HepG2 (cell line): ENCODE data around the gene KIF25. TPM values are rescaled to one million over a fixed set of nuclear protein-coding genes. Genes with fewer than 3 reads are reported as not detected.

Experiments
- AGO2 ChIP-seq: fragments of 200-400 bp; formaldehyde crosslinking; optimal IDR thresholded peaks from 2 replicates; pipeline ENCODE3; 2017; ENCODE audit warnings: mild to moderate bottlenecking, low read depth, low read length, moderate library complexity
- AHR ChIP-seq: IDR thresholded peaks from 2 replicates; pipeline ENCODE4 v1.6.1; 2018; ENCODE audit warnings: missing genetic modification reagents, missing compliant biosample characterization
- IRX3 ChIP-seq: sonication (generic); formaldehyde crosslinking; IDR thresholded peaks from 2 replicates; pipeline ENCODE4 v1.8.1; 2023; ENCODE audit warnings: mild to moderate bottlenecking, low read depth, missing genetic modification reagents, borderline replicate concordance
- NCOA2 ChIP-seq: sonication (generic); formaldehyde crosslinking; IDR thresholded peaks from 2 replicates; pipeline ENCODE4 v1.8.0; 2022; ENCODE audit warnings: inconsistent platforms
- NONO ChIP-seq, 2 experiments: fragments of 450-650 bp in 1 of 2; sonication (generic) in 1 of 2; formaldehyde crosslinking in 1 of 2; IDR thresholded peaks in 1 of 2; conservative IDR thresholded peaks in 1 of 2; 2 replicates each; pipeline versions ENCODE4 v1.6.1 to v1.8.0; 2017 to 2022; ENCODE audit warnings: mild to moderate bottlenecking in 1 of 2, missing genetic modification reagents in 1 of 2, moderate library complexity in 1 of 2
- NR2F6 ChIP-seq, 2 experiments: IDR thresholded peaks; 2 replicates each; pipeline ENCODE4 v1.6.1; 2016; ENCODE audit warnings: antibody characterized with exemption in 1 of 2, mild to moderate bottlenecking in 1 of 2
- PAX8 ChIP-seq: sonication (generic); formaldehyde crosslinking; IDR thresholded peaks from 2 replicates; pipeline ENCODE4 v1.8.0; 2022; ENCODE audit warnings: mild to moderate bottlenecking, missing genetic modification reagents, borderline replicate concordance
- PCBP2 ChIP-seq: fragments of 200-400 bp; formaldehyde crosslinking; optimal IDR thresholded peaks from 2 replicates; pipeline ENCODE3; 2018; ENCODE audit warnings: low read length, low read depth; ENCODE audit not compliant: poor library complexity, severe bottlenecking
- SETDB1 ChIP-seq: sonication (generic); formaldehyde crosslinking; IDR thresholded peaks from 2 replicates; pipeline ENCODE4 v1.5.1; 2020; ENCODE audit warnings: missing genetic modification reagents, mild to moderate bottlenecking, borderline replicate concordance
- SMAD3 ChIP-seq: sonication (generic); formaldehyde crosslinking; IDR thresholded peaks from 2 replicates; pipeline ENCODE4 v1.4.0; 2020; ENCODE audit warnings: missing genetic modification reagents
- STAG1 ChIP-seq: sonication (generic); formaldehyde crosslinking; IDR thresholded peaks from 2 replicates; pipeline ENCODE4 v1.4.0; 2020; ENCODE audit warnings: missing genetic modification reagents
- THAP11 ChIP-seq: IDR thresholded peaks from 2 replicates; pipeline ENCODE4 v1.6.1; 2016; ENCODE audit warnings: missing biosample characterization, missing genetic modification reagents
- ZHX2 ChIP-seq, 2 experiments: sonication (generic) in 1 of 2; formaldehyde crosslinking in 1 of 2; IDR thresholded peaks; 2 replicates each; pipeline versions ENCODE4 v1.6.1 to v1.9.0; 2014 to 2022; ENCODE audit warnings: antibody characterized with exemption in 1 of 2, borderline replicate concordance in 1 of 2, inconsistent platforms in 1 of 2, low read depth in 1 of 2, missing genetic modification reagents in 1 of 2
- ZNF576 ChIP-seq: sonication (generic); formaldehyde crosslinking; IDR thresholded peaks from 2 replicates; pipeline ENCODE4 v1.4.0; 2020; ENCODE audit warnings: mild to moderate bottlenecking, missing genetic modification reagents
- ZNF850 ChIP-seq: sonication (generic); formaldehyde crosslinking; conservative IDR thresholded peaks from 2 replicates; pipeline ENCODE4 v1.9.0; 2021; ENCODE audit warnings: mild to moderate bottlenecking, missing genetic modification reagents
- ZXDC ChIP-seq: sonication (generic); formaldehyde crosslinking; IDR thresholded peaks from 2 replicates; pipeline ENCODE4 v1.5.0; 2020; ENCODE audit warnings: mild to moderate bottlenecking, missing genetic modification reagents
- polyA plus RNA-seq, 8 experiments: library from polyadenylated mRNA; depleted of rRNA in 3 of 8; stranded (reverse) in 7 of 8; unstranded in 1 of 8; fragments of >200 nt; fragmentation: Illumina TruSeq in 4 of 8; extraction: Trizol in 4 of 8; gene quantifications; 2 replicates each; pipeline versions ENCODE4 v1.2.1 to v1.2.3, GENCODE V29; 2011 to 2016; ENCODE audit warnings: low read depth in 4 of 8, missing spikeins in 1 of 8, mixed read lengths in 1 of 8; ENCODE audit not compliant: insufficient read depth in 1 of 8
- total RNA-seq, 5 experiments: library from RNA; depleted of rRNA; stranded (reverse); fragments of >200 nt; fragmentation: Illumina TruSeq; extraction: Trizol; gene quantifications; 2 replicates each; pipeline ENCODE4 v1.2.3, GENCODE V29; 2016; ENCODE audit warnings: low read depth in 1 of 5
- TF ChIP-seq, protein P1 (sequence below): sonication (generic); formaldehyde crosslinking; conservative IDR thresholded peaks from 2 replicates; pipeline ENCODE4 v1.8.1; 2023; ENCODE audit warnings: missing genetic modification reagents

Gene KIF25
- total and polyA plus RNA-seq, 2 of the 13 experiments (the other 11 are each of a cell fraction or from before 2014, with no cell fraction given), result not detected

DNA sequence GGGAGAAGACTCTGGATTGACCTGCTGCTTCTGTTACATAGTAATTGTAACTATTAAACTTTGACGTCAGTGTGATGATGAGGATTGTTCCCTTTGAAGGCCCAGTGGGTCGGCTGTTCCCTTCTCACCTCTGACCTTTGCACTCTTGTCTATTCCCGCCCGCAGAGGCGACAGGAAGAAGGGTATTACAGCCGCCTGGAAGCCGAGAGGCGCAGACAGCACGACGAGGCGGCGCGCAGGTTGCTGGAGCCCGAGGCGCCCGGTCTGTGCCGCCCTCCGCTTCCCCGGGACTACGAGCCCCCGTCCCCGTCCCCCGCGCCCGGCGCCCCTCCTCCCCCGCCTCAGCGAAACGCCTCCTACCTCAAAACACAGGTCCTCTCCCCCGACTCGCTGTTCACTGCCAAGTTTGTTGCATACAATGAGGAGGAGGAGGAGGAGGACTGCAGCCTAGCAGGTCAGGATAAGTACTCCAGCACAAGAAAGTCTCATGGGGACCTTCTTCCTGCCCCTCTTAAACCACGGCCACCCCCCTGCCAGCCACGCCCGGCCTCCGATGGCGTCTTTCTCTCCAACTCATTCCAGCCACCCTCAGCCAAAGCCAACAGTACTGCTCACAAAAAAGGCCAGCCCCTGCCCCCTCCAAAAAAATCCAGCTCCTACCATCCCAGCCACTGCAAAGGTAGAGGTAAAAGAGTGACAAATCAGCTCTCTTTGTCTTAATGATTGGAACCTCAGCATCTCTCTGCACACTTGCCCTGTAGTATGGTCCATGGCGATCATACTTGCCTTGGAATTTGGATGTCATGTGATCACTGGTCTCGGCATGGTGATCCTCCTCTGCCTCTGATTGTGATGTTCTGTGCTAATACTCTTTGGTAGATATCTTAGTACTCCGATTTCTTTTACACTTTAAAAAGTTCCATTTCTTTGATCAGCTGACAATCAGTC lies 31.6 kb upstream of the KIF25 start (continued):
- TF ChIP-seq ZHX2 (IDR thresholded peaks at IDR 0.05; ENCODE audit: low read depth) (0 out of 2 replicates have a peak, but pooled peaks have one; percentile 13), ZHX2 (CRISPR knock-in tag; IDR thresholded peaks at IDR 0.05; ENCODE audit: borderline replicate concordance) (no peak), STAG1 (CRISPR knock-in tag) (no peak), PCBP2 (no peak), NCOA2 (CRISPR knock-in tag) (no peak), PAX8 (CRISPR knock-in tag) (no peak), AGO2 (peak; percentile 34), AHR (no peak), NR2F6 (IDR thresholded peaks at IDR 0.05) (no peak), NR2F6 (CRISPR knock-in tag; IDR thresholded peaks at IDR 0.05) (no peak), SMAD3 (CRISPR knock-in tag) (no peak), THAP11 (CRISPR knock-in tag) (peak; percentile 31; the same call in 1 of the 2 replicates), SETDB1 (CRISPR knock-in tag) (no peak), ZXDC (CRISPR knock-in tag) (no peak), NONO (IDR thresholded peaks at IDR 0.05) (no peak), NONO (CRISPR knock-in tag; conservative IDR thresholded peaks at IDR 0.05) (peak; percentile 37; the same call in 1 of the 2 replicates), ZNF576 (no peak), ZNF850 (CRISPR knock-in tag) (no peak), IRX3 (CRISPR knock-in tag) (no peak)
- TF ChIP-seq, protein P1, sequence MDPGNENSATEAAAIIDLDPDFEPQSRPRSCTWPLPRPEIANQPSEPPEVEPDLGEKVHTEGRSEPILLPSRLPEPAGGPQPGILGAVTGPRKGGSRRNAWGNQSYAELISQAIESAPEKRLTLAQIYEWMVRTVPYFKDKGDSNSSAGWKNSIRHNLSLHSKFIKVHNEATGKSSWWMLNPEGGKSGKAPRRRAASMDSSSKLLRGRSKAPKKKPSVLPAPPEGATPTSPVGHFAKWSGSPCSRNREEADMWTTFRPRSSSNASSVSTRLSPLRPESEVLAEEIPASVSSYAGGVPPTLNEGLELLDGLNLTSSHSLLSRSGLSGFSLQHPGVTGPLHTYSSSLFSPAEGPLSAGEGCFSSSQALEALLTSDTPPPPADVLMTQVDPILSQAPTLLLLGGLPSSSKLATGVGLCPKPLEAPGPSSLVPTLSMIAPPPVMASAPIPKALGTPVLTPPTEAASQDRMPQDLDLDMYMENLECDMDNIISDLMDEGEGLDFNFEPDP (CRISPR knock-in tag), result 0 out of 2 replicates have a peak, but pooled peaks have one; percentile 85
